ENCODE results near the gene EXOC4. TPM values are rescaled to one million over a fixed set of nuclear protein-coding genes. Genes with fewer than 3 reads are reported as not detected.

The EXOC4 gene
- total RNA-seq, 4 donors from 2014 or later = 60.0 to 187 (median 80.1) TPM

- no peaks in the 10 kb centered on the region for H3K36me3 ChIP-seq
- 91% methylated on average over 1 of the region's 1 CpG for WGBS
These were observed 705.9 kb downstream of the EXOC4 start for GRCh38 chr7:133958822-133959221.

GRCh38 chr7:133959505-133959904 is 706.6 kb downstream of the EXOC4 start:
- WGBS = 97% methylated on average over 2 of the region's 2 CpGs
- Histone ChIP-seq H3K27ac (no peak overlapping the region), H3K4me3 (no peak overlapping the region), H3K36me3 (no peaks in the 10 kb centered on the region), H3K9me3 (peaks cover under 1% of the 10 kb centered on the region), H3K27me3 (no peaks in the 10 kb centered on the region), H3K4me1 (no peaks in the 10 kb centered on the region)
- no peak for DNase-seq (ENCODE audit: low spot score in 2 of 2)
- TF ChIP-seq EP300 (IDR thresholded peaks at IDR 0.05) (no peak), CTCF (IDR thresholded peaks at IDR 0.05) (no peak), POLR2AphosphoS5 (IDR thresholded peaks at IDR 0.05) (no peak), POLR2A (IDR thresholded peaks at IDR 0.05) (no peak)

More at GRCh38 chr7:133958822-133959221, 705.9 kb downstream of the EXOC4 start:
- Histone ChIP-seq H3K4me3 (no peak overlapping the region), H3K27me3 (no peaks in the 10 kb centered on the region), H3K27ac (no peak overlapping the region), H3K9me3 (no peaks in the 10 kb centered on the region), H3K4me1 (no peaks in the 10 kb centered on the region)
- no peak for DNase-seq (ENCODE audit: low spot score in 2 of 2)
- TF ChIP-seq EP300 (IDR thresholded peaks at IDR 0.05) = no peak
- no peak for TF ChIP-seq POLR2AphosphoS5 (IDR thresholded peaks at IDR 0.05)
- no peak for TF ChIP-seq CTCF (IDR thresholded peaks at IDR 0.05)
- TF ChIP-seq POLR2A (IDR thresholded peaks at IDR 0.05) = no peak

GRCh38 chr7:133961724-133962123 is 708.8 kb downstream of the EXOC4 start:
- TF ChIP-seq POLR2A (IDR thresholded peaks at IDR 0.05) = no peak
- no peak for TF ChIP-seq CTCF (IDR thresholded peaks at IDR 0.05)
- no peak for TF ChIP-seq POLR2AphosphoS5 (IDR thresholded peaks at IDR 0.05)
- no peak for TF ChIP-seq EP300 (IDR thresholded peaks at IDR 0.05)
- Histone ChIP-seq H3K4me1 (no peaks in the 10 kb centered on the region), H3K36me3 (no peaks in the 10 kb centered on the region), H3K9me3 (peaks cover 11% of the 10 kb centered on the region), H3K27ac (no peak overlapping the region), H3K27me3 (no peaks in the 10 kb centered on the region), H3K4me3 (no peak overlapping the region)
- DNase-seq (ENCODE audit: low spot score in 2 of 2) = no peak
- WGBS = 86% methylated on average over 3 of the region's 3 CpGs

GRCh38 chr7:133962646-133963045 is 709.8 kb downstream of the EXOC4 start:
- Histone ChIP-seq H3K9me3 (peaks cover 11% of the 10 kb centered on the region), H3K4me1 (no peaks in the 10 kb centered on the region), H3K4me3 (no peak overlapping the region), H3K27ac (no peak overlapping the region), H3K27me3 (no peaks in the 10 kb centered on the region), H3K36me3 (no peaks in the 10 kb centered on the region)
- WGBS = 86% methylated on average over 4 of the region's 4 CpGs
- TF ChIP-seq EP300 (IDR thresholded peaks at IDR 0.05) (no peak), CTCF (IDR thresholded peaks at IDR 0.05) (no peak), POLR2A (IDR thresholded peaks at IDR 0.05) (no peak), POLR2AphosphoS5 (IDR thresholded peaks at IDR 0.05) (no peak)
- no peak for DNase-seq (ENCODE audit: low spot score in 2 of 2)

GRCh38 chr7:133963629-133964028 is 710.8 kb downstream of the EXOC4 start:
- H3K27me3 ChIP-seq = no peaks in the 10 kb centered on the region
- no peak for TF ChIP-seq POLR2AphosphoS5 (IDR thresholded peaks at IDR 0.05)
- TF ChIP-seq POLR2A (IDR thresholded peaks at IDR 0.05) = no peak
- TF ChIP-seq EP300 (IDR thresholded peaks at IDR 0.05) = no peak
- TF ChIP-seq CTCF (IDR thresholded peaks at IDR 0.05) = no peak
- no peak for DNase-seq (ENCODE audit: low spot score in 2 of 2)
- 77% methylated on average over 2 of the region's 2 CpGs for WGBS
- H3K9me3 ChIP-seq = peaks cover 11% of the 10 kb centered on the region
- no peaks in the 10 kb centered on the region for H3K4me1 ChIP-seq
- no peaks in the 10 kb centered on the region for H3K36me3 ChIP-seq
- no peak overlapping the region for H3K4me3 ChIP-seq
- H3K27ac ChIP-seq = no peak overlapping the region
